HUES6 (cell line): Measurements from ENCODE around the gene TRAPPC10.
"Not testable (repeated sequence)": the region's sequence is repeated elsewhere in the genome, so short reads cannot be mapped to it uniquely, and the experiment has no call there.

ENCODE experiments used
- H3K27ac ChIP-seq: 2 replicates; pipeline ENCODE4 v1.7.0; 2013; ENCODE audit warnings: low read depth, mild to moderate bottlenecking, low read length, inconsistent platforms
- H3K27me3 ChIP-seq: 2 replicates; pipeline ENCODE4 v1.6.1; 2013; ENCODE audit warnings: low read length; ENCODE audit not compliant: control insufficient read depth, insufficient read depth
- H3K36me3 ChIP-seq: 2 replicates; pipeline ENCODE4 v1.6.1; 2013; ENCODE audit warnings: low read length; ENCODE audit not compliant: control insufficient read depth, insufficient read depth
- H3K4me1 ChIP-seq: 2 replicates; pipeline ENCODE4 v1.6.1; 2013; ENCODE audit warnings: low read length; ENCODE audit not compliant: control insufficient read depth, insufficient read depth
- H3K4me3 ChIP-seq: 2 replicates; pipeline ENCODE4 v1.5.1; 2013; ENCODE audit warnings: low read depth, low read length
- H3K9ac ChIP-seq: one replicate; pipeline ENCODE4 v1.6.1; 2013; ENCODE audit warnings: mild to moderate bottlenecking, low read length
- H3K9me3 ChIP-seq: 2 replicates; pipeline ENCODE4 v1.6.1; 2013; ENCODE audit warnings: low read depth, low read length; ENCODE audit not compliant: control insufficient read depth, insufficient read depth

The TRAPPC10 gene

GRCh38 chr21:44155994-44156380 is 143.9 kb downstream of the TRAPPC10 start:
- H3K27me3 ChIP-seq, H3K9ac ChIP-seq, H3K4me1 ChIP-seq, H3K36me3 ChIP-seq, H3K4me3 ChIP-seq, H3K27ac ChIP-seq, H3K9me3 ChIP-seq: not testable (repeated sequence)
